Measurements from ENCODE around the gene RACGAP1. TPM values are rescaled to one million over a fixed set of nuclear protein-coding genes. Genes with fewer than 3 reads are reported as not detected.
A peak's percentile ranks its signal among the peaks of the same experiment; 100 is the strongest.

Gene RACGAP1
- total and polyA plus RNA-seq, 2 of the 8 experiments (the other 6 are each of a cell fraction or from before 2014, with no cell fraction given): 18.0 to 66.3 TPM

DNA sequence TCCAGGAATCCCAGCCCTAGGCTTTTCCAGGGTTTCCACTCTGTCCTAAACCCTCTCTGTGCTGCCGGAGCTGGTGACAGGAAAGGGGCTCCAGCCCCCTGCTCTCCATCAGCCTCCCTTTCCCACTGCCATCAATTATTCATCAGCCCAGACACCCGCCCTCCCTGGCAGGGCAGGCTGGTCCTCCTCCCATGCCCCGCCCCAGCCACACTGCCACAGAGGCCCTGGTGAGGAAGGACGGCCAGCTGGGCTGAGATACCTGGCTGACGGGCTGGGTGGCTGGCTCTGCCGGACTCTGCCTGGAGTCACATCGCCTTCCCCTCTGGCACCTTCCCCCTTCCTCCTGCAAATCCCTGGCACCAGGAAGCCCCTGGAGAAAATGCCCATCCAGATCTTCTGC is 47.9 kb upstream of the RACGAP1 start:
- Histone ChIP-seq H3K4me2 (ENCODE audit: insufficient read depth in 1 of 2, low read depth in 2 of 2, low read length in 2 of 2) (no peak overlapping the region), H3K9ac (replicated peaks in 1 of 4; ENCODE audit: extremely low read depth in 1 of 4, low read depth in 3 of 4, low read length in 3 of 4) (no peak overlapping the region), H4K20me1 (replicated peaks in 1 of 2; ENCODE audit: control insufficient read depth in 1 of 2, insufficient read depth in 2 of 2, low read length in 2 of 2) (no peaks in the 10 kb centered on the region), H3K27me3 (replicated peaks in 1 of 4; ENCODE audit: control insufficient read depth in 3 of 4, extremely low read depth in 1 of 4, insufficient read depth in 3 of 4, low read length in 3 of 4) (no peaks in the 10 kb centered on the region; a peak in 1 of 7 replicates), H4K8ac (ENCODE audit: extremely low read depth, insufficient read depth, low read length) (no peak overlapping the region), H2BK5ac (ENCODE audit: low read depth, low read length) (no peak overlapping the region; the same call in 1 of the 2 replicates), H3K23ac (ENCODE audit: insufficient read length) (no peak overlapping the region), H3K4me1 (replicated peaks in 1 of 4; ENCODE audit: control insufficient read depth in 3 of 4, insufficient read depth in 4 of 4, low read length in 3 of 4) (peaks cover 0 to 6% (median 3%) of the 10 kb centered on the region in 4 experiments; a peak in 5 of 7 replicates), H2AFZ (ENCODE audit: low read length) (no peak overlapping the region), H3K9me3 (ENCODE audit: insufficient read depth in 2 of 2, low read depth in 1 of 2, low read length in 1 of 2) (no peaks in the 10 kb centered on the region), H3K4ac (replicated peaks; ENCODE audit: insufficient read length, low read depth, low read length) (no peak overlapping the region), H3K56ac (replicated peaks; ENCODE audit: insufficient read length, low read depth, low read length) (no peak overlapping the region), H3K79me1 (ENCODE audit: low read depth, low read length) (no peaks in the 10 kb centered on the region), H2BK20ac (ENCODE audit: low read length) (no peak overlapping the region), H2BK12ac (ENCODE audit: low read depth, low read length) (no peak overlapping the region), H3K79me2 (ENCODE audit: control insufficient read depth in 1 of 2, insufficient read depth in 2 of 2, low read length in 2 of 2) (no peaks in the 10 kb centered on the region), H3K14ac (ENCODE audit: insufficient read length) (no peak overlapping the region), H4K5ac (ENCODE audit: insufficient read length, low read depth, low read length) (no peak overlapping the region), H3K36me3 (ENCODE audit: control insufficient read depth in 2 of 4, insufficient read depth in 4 of 4, low read length in 3 of 4) (no peaks in the 10 kb centered on the region), H3K23me2 (ENCODE audit: low read depth, low read length) (no peaks in the 10 kb centered on the region; the same call in 1 of the 2 replicates), H2BK15ac (ENCODE audit: low read length) (no peak overlapping the region), H3K4me3 (ENCODE audit: extremely low read depth in 1 of 4, insufficient read depth in 2 of 4, low read depth in 3 of 4, low read length in 4 of 4) (no peak overlapping the region), H2AK5ac (ENCODE audit: low read depth, low read length) (no peak overlapping the region), H3K27ac (ENCODE audit: low read depth, low read length) (no peak overlapping the region), H2BK120ac (replicated peaks; ENCODE audit: low read depth, low read length) (no peak overlapping the region), H4K91ac (replicated peaks; ENCODE audit: insufficient read length, low read length) (peak overlapping the region; percentile 19), H3K18ac (ENCODE audit: extremely low read depth, low read length) (no peak overlapping the region)
- ChIA-PET CTCF (ENCODE audit: partially characterized antibody) (interaction anchor here (0.6 to 27.3 kb wide), 11 partner anchors 11 to 241 kb away, joined by 3 to 625 read pairs (median 17); partner anchors contain the start of genes AQP6, ASIC1, COX14 and GPD1), POLR2A (ENCODE audit: partially characterized antibody) (interaction anchor here (1.4 to 1.5 kb wide), 2 partner anchors 10 to 11 kb away, joined by 4 to 7 read pairs; partner anchors contain the start of gene SMARCD1)
- 90% methylated on average over 7 of the region's 7 CpGs; no CpG with 5 or more reads in 1 of the 2 experiments for WGBS, 2 experiments (ENCODE audit: extremely low coverage in 1 of 2, insufficient coverage in 1 of 2, insufficient read length in 1 of 2, insufficient replicate concordance in 2 of 2, low coverage in 1 of 2, low lambda C conversion rate in 2 of 2, missing lambda C conversion rate in 1 of 2)
- DNase-seq (ENCODE audit: low read depth in 1 of 2, low spot score in 2 of 2): no peak
- FAIRE-seq: no peak
- TF ChIP-seq RBBP5 (IDR thresholded peaks at IDR 0.05; ENCODE audit: borderline replicate concordance, low read depth, low read length) (no peak), CREB1 (IDR thresholded peaks at IDR 0.05) (no peak), JUND (IDR thresholded peaks at IDR 0.05; ENCODE audit: low read length) (no peak), CBX5 (IDR thresholded peaks at IDR 0.05; ENCODE audit: low read depth, low read length) (no peak), CHD2 (IDR thresholded peaks at IDR 0.05; ENCODE audit: low read length) (no peak), SIN3A (conservative IDR thresholded peaks at IDR 0.05 in 1 of 2, IDR thresholded peaks at IDR 0.05 in 1 of 2; ENCODE audit: low read depth in 1 of 2, low read length in 2 of 2) (no peak), CTBP2 (IDR thresholded peaks at IDR 0.05; ENCODE audit: borderline replicate concordance, insufficient read depth, insufficient read length, low read length) (no peak), EP300 (IDR thresholded peaks at IDR 0.05; ENCODE audit: borderline replicate concordance in 1 of 2, low read depth in 2 of 2, low read length in 2 of 2) (no peak), KDM5A (IDR thresholded peaks at IDR 0.05; ENCODE audit: low read length) (no peak), PHF8 (conservative IDR thresholded peaks at IDR 0.05; ENCODE audit: low read depth, low read length) (no peak), RXRA (IDR thresholded peaks at IDR 0.05; ENCODE audit: insufficient read depth, low read depth, low read length) (no peak), NRF1 (IDR thresholded peaks at IDR 0.05; ENCODE audit: low read depth, low read length) (no peak), SP2 (IDR thresholded peaks at IDR 0.05; ENCODE audit: low read length) (no peak), CBX8 (IDR thresholded peaks at IDR 0.05; ENCODE audit: borderline replicate concordance, low read depth, low read length) (no peak)
